Large intestine (tissue), 12 donors: ENCODE data around the gene LRGUK. TPM values are rescaled to one million over a fixed set of nuclear protein-coding genes. Genes with fewer than 3 reads are reported as not detected.
"Not testable (repeated sequence)": the region's sequence is repeated elsewhere in the genome, so short reads cannot be mapped to it uniquely, and the experiment has no call there.

ENCODE experiments used
- DNase-seq, 2 donors: peaks; one replicate each; pipeline versions ENCODE4 v3.0.0 to v3.0.0-alpha.2; 2013
- H3K27ac ChIP-seq: one replicate; pipeline ENCODE4 v1.5.1; 2013; ENCODE audit warnings: low read length
- H3K27me3 ChIP-seq: 2 replicates; pipeline ENCODE4 v1.6.1; 2013; ENCODE audit warnings: low read length; ENCODE audit not compliant: control insufficient read depth, insufficient read depth
- H3K36me3 ChIP-seq: 2 replicates; pipeline ENCODE4 v1.6.1; 2013; ENCODE audit warnings: low read length; ENCODE audit not compliant: control insufficient read depth, insufficient read depth
- H3K4me1 ChIP-seq: one replicate; pipeline ENCODE4 v1.6.1; 2013; ENCODE audit warnings: low read length; ENCODE audit not compliant: control insufficient read depth, insufficient read depth
- H3K4me3 ChIP-seq: one replicate; pipeline ENCODE4 v1.5.1; 2013; ENCODE audit warnings: low read length
- H3K9me3 ChIP-seq: one replicate; pipeline ENCODE4 v1.6.1; 2013; ENCODE audit warnings: mild to moderate bottlenecking, low read depth, low read length, moderate library complexity; ENCODE audit not compliant: control insufficient read depth
- WGBS: methylation state at CpG from one replicate; pipeline ENCODE4 v1.1.5; 2013; ENCODE audit warnings: low lambda C conversion rate; ENCODE audit not compliant: insufficient coverage; 5-methylcytosine and 5-hydroxymethylcytosine counted together
- long read RNA-seq, 11 donors: transcript quantifications; one replicate each; lab custom pipeline, GENCODE V29; 2026
- polyA plus RNA-seq: library from polyadenylated mRNA; unstranded; fragments of 120-200 nt; gene quantifications from one replicate; pipeline ENCODE4 v1.2.1, GENCODE V29; 2013

Gene LRGUK
- 0.30 TPM for polyA plus RNA-seq
- long read RNA-seq, donor 1: 0 reads
- long read RNA-seq, donor 2: 0 reads
- long read RNA-seq, donor 3: 0 reads
- long read RNA-seq, donor 4: 0 reads
- long read RNA-seq, donor 5: 0 reads
- long read RNA-seq, donor 6: 0 reads
- long read RNA-seq, donor 7: 0 reads
- long read RNA-seq, donor 8: 0 reads
- long read RNA-seq, donor 9: 0 reads
- long read RNA-seq, donor 10: 0 reads
- long read RNA-seq, donor 11: 0 reads

GRCh38 chr7:134126966-134127848 lies at the start of gene LRGUK:
Gene LRGUK (plus strand): TSS chr7:134127340. CDS start chr7:134127368, 28 bp downstream.
- H3K36me3 ChIP-seq: no peaks in the 10 kb centered on the region
- no peaks in the 10 kb centered on the region for H3K9me3 ChIP-seq
- H3K27me3 ChIP-seq: no peaks in the 10 kb centered on the region
- no peaks in the 10 kb centered on the region for H3K4me1 ChIP-seq
- H3K27ac ChIP-seq: no peak within 1 kb of the TSS
- peak; percentile 75 to 76 for DNase-seq
- WGBS: 0% methylated on average over 5 of the region's 43 CpGs
- H3K4me3 ChIP-seq: peak within 1 kb of the TSS; percentile 54

- WGBS: no CpG with 5 or more reads among the region's 2 CpGs
- H3K4me1 ChIP-seq, H3K4me3 ChIP-seq, H3K27ac ChIP-seq, H3K36me3 ChIP-seq, H3K9me3 ChIP-seq, DNase-seq, H3K27me3 ChIP-seq: not testable (repeated sequence)
Measured at GRCh38 chr7:134077560-134077959, 49.6 kb upstream of the LRGUK start.

GRCh38 chr7:134078991-134079390 lies 48.1 kb upstream of the LRGUK start:
- Histone ChIP-seq H3K27me3 (no peaks in the 10 kb centered on the region), H3K9me3 (no peaks in the 10 kb centered on the region), H3K4me1 (no peaks in the 10 kb centered on the region), H3K36me3 (no peaks in the 10 kb centered on the region), H3K27ac (no peak overlapping the region), H3K4me3 (no peak overlapping the region)
- DNase-seq: no peak
- no CpG with 5 or more reads among the region's 2 CpGs for WGBS

- Histone ChIP-seq H3K4me3 (no peak overlapping the region), H3K9me3 (no peaks in the 10 kb centered on the region), H3K36me3 (no peaks in the 10 kb centered on the region), H3K27ac (no peak overlapping the region), H3K4me1 (no peaks in the 10 kb centered on the region), H3K27me3 (no peaks in the 10 kb centered on the region)
- no peak for DNase-seq
- 83% methylated on average over 1 of the region's 1 CpG for WGBS
Measured at GRCh38 chr7:134081695-134082094, 45.4 kb upstream of the LRGUK start.

- WGBS: no CpG with 5 or more reads among the region's 3 CpGs
- Histone ChIP-seq H3K27me3 (no peaks in the 10 kb centered on the region), H3K4me1 (no peaks in the 10 kb centered on the region), H3K27ac (peak overlapping the region; percentile 56), H3K4me3 (no peak overlapping the region), H3K9me3 (no peaks in the 10 kb centered on the region), H3K36me3 (no peaks in the 10 kb centered on the region)
- DNase-seq: peak in 1 of 2 donors; percentile 13
Measured at GRCh38 chr7:134083766-134084487, 43.2 kb upstream of the LRGUK start.

- Histone ChIP-seq H3K4me3 (no peak overlapping the region), H3K4me1 (no peaks in the 10 kb centered on the region), H3K27me3 (no peaks in the 10 kb centered on the region), H3K27ac (peak overlapping the region; percentile 56), H3K9me3 (no peaks in the 10 kb centered on the region), H3K36me3 (no peaks in the 10 kb centered on the region)
- WGBS: 100% methylated on average over 2 of the region's 3 CpGs
- DNase-seq: peak in 1 of 2 donors; percentile 0
Measured at GRCh38 chr7:134084488-134085144, 42.5 kb upstream of the LRGUK start.

GRCh38 chr7:134085311-134085710 lies 41.8 kb upstream of the LRGUK start:
- Histone ChIP-seq H3K27ac (no peak overlapping the region), H3K4me1 (no peaks in the 10 kb centered on the region), H3K27me3 (no peaks in the 10 kb centered on the region), H3K9me3 (no peaks in the 10 kb centered on the region), H3K36me3 (no peaks in the 10 kb centered on the region), H3K4me3 (no peak overlapping the region)
- no peak for DNase-seq

GRCh38 chr7:134086998-134087735 lies 40.0 kb upstream of the LRGUK start:
- WGBS: 100% methylated on average over 1 of the region's 2 CpGs
- H3K27ac ChIP-seq: no peak overlapping the region

GRCh38 chr7:134088199-134088598 lies 38.9 kb upstream of the LRGUK start:
- no peaks in the 10 kb centered on the region for H3K4me1 ChIP-seq
- H3K36me3 ChIP-seq: no peaks in the 10 kb centered on the region
- no peak overlapping the region for H3K4me3 ChIP-seq
- peak in 1 of 2 donors; percentile 1 for DNase-seq
- no peaks in the 10 kb centered on the region for H3K27me3 ChIP-seq
- no peak overlapping the region for H3K27ac ChIP-seq
- peaks cover 6% of the 10 kb centered on the region for H3K9me3 ChIP-seq

More at GRCh38 chr7:134086998-134087735, 40.0 kb upstream of the LRGUK start:
- H3K36me3 ChIP-seq: no peaks in the 10 kb centered on the region
- no peaks in the 10 kb centered on the region for H3K9me3 ChIP-seq
- H3K4me1 ChIP-seq: no peaks in the 10 kb centered on the region
- H3K4me3 ChIP-seq: no peak overlapping the region
- H3K27me3 ChIP-seq: no peaks in the 10 kb centered on the region
- DNase-seq: peak in 1 of 2 donors; percentile 0
